ENCODE data around the gene ATP5F1B. TPM values are rescaled to one million over a fixed set of nuclear protein-coding genes. Genes with fewer than 3 reads are reported as not detected.
"Not testable (repeated sequence)": the region's sequence is repeated elsewhere in the genome, so short reads cannot be mapped to it uniquely, and the experiment has no call there.

ATP5F1B gene
- total RNA-seq = 633 and 660 TPM in 2 replicates

DNA sequence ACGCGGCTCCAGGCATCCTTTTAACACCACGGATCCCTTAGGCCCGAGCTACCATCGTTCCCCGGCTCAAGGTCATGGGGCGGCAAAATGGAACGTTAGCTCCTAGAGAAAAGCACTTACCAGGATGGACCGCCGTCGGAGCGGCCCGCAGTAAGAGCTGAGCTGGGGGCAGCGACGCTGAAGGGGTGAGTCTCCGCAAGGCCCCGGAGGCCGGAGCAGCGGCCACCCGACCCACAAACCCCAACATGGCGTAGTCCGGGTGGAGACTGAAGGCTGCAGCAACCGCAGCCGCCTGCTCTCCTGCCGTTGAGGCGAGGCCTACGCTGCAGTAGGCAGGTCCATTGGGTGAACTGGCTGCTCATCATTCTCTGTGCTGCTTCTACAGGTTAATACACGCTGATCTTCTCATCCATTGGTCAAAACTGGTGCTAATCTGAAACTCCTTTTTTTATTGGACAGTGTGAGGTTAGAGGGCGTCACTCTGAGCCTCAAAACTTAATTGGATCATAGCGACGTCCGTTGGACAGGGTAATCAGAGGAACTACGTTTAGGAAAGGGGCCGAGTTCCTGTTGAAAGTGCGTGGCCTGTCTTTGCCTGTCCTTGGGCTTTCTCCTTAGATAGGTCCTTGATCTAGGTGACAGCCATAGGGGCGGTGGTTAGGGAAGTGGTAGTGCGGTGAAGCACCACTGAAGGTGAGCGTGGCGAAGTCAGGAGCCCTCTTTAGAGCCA, at the start of gene ATP5F1B:
ATP5F1B (minus strand) TSS at position 268 of the 730 bp plus-strand sequence; CDS start at position 247, 21 bp downstream.
- peak; percentile 100 for DNase-seq (ENCODE audit: low read depth, low spot score)

DNA sequence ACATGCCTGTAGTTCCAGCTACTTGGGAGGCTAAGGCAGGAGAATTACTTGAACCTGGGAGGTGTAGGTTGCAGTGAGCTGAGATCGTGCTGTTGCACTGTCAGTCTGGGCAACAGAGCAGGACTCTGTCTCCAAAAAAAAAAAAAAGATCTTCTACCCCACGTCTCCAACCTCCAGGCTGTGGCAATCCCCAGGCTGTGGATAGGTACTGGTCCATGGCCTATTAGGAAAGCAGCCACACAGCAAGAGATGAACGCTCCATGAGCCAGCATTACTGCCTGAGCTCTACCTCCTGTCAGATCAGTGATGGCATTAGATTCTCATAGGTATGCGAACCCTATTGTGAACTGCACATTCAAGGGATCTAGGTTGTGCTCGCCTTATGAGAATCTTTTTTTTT, 48.4 kb upstream of the ATP5F1B start:
- no peak for DNase-seq (ENCODE audit: low read depth, low spot score)

DNA sequence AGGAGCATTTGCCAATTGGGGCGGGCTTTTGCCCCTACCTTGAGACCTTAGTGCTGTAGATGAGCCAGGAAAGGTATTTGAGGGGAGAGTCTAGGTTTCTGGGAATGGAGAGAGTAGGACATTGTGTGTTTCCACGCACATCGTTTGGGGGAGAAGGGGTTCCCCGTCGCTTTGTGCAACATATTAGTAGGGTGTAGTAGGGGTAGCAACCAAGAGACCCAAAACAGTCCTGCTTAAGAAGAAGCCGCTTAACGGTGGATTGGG, 43.0 kb upstream of the ATP5F1B start:
- DNase-seq (ENCODE audit: low read depth, low spot score) = no peak

DNA sequence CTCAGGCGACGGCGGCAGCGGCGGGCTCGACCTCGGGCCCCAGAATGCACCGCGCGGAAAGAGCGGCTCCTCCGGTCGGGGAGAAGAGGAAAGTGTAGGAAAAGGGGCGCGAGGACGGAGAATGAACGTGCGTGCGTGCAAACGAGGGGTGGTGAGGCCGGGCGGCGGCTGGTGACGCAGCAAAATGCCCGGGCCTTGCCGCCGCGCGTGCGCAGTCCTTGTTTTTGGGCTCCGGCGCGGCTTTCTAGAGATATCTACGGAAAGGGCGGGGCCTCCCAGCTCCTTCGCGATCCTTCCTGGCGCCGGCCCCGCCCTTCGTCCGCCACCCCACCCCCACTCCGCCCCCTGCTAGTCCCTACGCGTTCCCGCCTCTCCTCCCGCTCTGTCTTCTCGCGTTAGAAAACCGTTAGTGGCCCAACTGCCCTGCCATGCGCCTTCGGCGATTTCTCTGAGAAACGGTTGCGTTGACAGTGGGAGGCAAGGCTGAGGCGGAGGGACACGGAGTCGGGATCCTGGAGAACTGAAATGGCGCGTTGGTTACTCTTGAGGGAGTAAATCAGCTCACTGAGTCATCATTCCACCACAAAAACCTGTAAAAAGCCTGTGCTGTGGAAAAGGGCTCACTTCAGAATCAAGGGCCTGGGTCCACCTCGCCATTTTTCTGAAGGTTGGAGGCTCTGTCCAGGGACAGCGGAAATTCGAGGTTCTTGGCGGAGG, 42.5 kb upstream of the ATP5F1B start, which contains the start of gene PTGES3:
PTGES3 (minus strand) TSS at position 156 of the 717 bp plus-strand sequence. CDS start 285 bp downstream, outside the sequence.
- peak; percentile 91 for DNase-seq (ENCODE audit: low read depth, low spot score)

DNA sequence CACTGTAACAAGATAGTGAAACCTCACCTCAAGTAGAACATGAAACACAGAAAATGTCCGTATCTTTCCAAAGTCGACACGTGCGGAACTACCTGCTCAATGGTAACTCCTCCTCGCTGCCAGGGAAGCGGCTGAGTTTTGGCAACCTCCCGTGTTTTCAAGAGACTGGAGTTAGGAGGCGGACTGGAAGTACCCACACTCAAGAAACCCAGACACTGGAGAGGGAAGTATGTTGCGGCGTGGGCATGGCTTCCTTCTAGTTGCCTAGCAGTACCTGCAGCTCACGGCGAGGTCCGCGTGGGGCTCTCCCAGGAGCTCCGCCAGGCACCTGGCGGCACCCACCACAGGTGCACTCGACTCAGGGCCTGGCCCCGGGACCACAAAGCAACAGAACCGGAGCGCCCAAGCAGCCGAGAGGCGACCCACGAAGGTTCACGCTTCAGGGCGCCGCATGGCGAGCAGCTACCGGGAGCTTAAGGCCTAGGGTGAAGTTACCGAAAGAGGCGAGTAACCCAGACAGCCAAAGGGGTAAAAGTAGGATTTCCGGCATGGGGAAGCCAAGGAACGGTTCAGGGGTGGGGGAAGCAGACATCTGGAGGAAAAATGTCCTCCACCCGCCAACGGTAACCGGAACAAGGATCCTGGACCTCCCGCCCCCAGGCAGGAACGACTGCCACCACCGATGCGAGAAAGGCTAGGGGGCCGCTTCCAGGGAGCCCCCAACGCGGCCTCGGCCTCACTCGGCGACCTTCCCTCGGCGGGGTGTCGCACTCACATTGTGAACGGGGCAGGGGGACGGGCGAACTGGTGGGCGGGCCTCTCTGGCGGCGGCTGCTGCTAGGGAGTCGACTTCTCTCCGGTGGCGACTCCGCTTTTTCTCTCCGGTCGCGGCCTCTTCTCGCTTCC, 41.7 kb upstream of the ATP5F1B start:
- no peak for DNase-seq (ENCODE audit: low read depth, low spot score)

DNA sequence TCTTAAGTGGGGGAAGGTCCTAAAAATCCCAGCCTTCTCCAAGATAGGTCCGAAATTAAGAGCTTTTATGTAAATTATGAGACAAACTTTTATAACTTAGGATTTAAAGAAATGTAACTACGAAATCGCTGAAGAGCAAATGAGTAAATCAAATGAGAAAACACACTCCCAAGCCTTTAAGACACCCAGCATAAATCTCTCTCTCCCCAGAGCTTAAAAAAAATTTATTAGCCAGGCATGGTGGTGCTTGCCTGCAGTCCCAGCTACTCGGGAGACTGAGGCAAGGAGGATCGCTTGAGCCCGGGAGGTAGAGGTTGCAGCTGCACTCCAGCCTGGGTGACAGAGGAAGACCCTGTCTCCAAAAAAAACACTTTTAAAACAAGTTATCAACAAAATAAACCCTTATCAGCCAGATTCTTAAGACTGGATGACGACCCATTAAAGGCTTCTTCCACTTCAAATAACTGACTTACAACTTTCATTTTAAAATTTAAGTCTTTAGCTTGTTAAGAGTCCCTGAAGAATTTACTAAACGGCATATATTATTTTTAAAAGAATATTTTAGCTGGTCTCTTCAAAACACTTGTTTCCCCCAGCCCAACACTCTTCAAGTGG, 39.1 kb upstream of the ATP5F1B start:
- DNase-seq (ENCODE audit: low read depth, low spot score) = no peak

DNA sequence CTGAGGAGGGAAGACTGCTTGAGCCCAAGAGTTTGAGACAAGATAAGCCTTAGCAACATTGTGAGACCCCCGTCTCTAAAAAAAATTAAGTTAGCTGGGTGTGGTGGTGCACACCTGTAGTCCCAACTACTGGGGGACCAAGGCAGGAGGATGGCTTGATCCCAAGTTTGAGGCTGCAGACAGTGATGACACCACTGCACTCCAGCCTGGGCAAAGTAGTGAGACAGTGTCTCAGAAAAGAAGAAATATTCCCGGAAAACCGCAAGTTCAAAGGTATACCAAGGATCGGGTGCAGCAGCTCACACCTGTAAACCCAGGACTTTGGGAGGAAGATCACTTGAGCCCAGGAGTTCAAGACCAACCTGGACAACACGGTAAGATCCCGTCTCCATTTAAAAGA, 36.5 kb upstream of the ATP5F1B start:
- DNase-seq (ENCODE audit: low read depth, low spot score) = no peak

DNA sequence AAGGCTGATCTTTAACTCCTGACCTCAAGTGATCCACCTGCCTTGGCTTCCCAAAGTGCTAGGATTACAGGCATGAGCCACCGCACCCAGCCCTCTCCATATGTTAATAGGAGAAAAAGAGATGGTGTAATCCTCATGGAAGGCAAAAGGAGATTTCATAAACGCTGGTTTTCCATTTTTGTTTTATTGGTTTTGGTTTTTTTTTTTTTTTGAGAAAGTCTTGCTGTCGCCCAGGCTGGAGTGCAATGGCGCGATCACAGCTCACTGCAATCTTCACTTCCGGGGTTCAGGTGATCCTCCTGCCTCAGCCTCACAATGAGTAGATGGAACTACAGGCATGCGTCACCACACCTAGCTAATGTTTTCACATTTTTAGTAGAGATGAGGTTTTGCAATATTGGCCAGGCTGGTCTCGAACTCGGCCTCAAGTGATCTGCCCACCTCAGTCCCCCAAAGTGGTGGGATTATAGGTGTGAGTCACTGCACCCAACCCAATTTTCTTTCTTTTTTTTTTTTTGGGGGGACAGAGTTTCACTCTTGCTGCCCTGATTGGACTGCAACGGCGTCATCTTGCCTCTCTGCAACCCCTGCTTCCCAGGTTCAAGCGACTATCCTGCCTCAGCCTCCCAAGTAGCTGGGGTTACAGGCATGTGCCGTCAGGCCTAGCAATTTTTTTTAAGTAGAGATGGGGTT, 34.2 kb upstream of the ATP5F1B start:
- DNase-seq (ENCODE audit: low read depth, low spot score) = no peak

DNA sequence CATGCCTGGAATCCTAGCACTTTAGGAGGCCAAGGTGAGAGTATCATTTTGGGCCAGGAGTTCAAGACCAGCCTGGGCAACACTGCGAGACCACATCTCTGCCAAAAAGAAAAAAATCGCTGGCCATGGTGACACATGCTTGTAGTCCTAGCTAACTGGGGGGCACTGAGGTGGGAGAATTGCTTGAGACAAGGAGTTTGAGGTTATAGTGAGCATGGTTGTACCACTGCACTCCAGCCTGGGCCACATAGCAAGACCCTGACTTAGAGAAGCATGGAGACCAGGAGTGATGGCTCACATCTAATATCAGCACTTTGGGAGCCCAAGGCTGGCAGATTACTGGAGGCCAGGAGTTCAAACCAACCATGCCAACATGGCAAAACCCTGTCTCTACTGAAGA, 33.1 kb upstream of the ATP5F1B start:
- DNase-seq (ENCODE audit: low read depth, low spot score) = no peak

DNA sequence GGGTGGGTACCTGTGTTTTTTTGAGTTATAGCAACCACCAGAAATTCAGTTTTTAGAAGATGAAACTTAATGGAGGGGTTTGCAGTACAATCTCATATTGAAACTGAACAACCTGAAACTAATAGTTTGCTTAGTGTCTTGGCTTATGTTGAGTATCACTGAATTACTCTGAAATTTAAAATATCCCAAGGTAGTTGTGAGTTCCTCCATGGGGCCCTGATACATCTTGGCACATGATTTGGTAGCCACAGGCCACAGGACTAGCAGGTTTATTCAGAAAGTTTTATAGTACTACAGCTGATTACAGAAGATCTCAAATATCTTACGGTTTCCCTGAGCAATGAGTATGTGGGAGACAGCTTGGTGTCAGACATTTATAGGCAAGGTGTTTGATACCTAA, 31.9 kb upstream of the ATP5F1B start:
- DNase-seq (ENCODE audit: low read depth, low spot score) = no peak

DNA sequence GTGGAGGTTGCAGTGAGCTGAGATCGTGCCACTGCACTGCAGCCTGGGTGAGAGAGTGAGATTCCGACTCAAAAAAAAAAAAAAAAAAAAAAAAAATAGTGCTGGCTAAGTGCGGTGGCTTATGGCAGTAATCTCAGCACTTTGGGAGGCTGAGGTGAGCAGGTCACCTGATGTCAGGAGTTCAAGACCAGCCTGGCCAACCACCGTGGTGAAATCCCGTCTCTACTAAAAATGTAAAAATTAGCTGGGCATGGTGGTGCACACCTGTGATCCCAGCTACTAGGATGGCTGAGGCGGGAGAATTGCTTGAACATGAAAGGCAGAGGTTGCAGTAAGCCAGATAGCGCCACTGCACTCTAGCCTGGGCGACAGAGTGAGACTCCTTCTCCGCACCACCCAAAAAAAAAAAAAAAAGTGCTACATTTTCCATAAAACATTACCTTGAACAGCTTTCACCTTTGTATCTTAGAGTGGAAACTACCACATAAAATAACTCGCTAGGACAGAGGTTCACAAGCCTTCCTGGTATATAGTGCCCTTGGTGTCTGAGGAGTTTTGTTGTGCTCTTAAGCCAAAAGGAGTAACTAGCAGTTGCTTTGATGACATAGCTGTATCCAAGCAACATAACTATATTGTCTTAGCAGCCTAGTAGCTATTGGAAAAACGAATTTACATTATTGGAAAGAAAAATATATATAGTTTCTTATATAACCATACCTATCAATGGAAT, 31.2 kb upstream of the ATP5F1B start:
- DNase-seq (ENCODE audit: low read depth, low spot score) = no peak

DNA sequence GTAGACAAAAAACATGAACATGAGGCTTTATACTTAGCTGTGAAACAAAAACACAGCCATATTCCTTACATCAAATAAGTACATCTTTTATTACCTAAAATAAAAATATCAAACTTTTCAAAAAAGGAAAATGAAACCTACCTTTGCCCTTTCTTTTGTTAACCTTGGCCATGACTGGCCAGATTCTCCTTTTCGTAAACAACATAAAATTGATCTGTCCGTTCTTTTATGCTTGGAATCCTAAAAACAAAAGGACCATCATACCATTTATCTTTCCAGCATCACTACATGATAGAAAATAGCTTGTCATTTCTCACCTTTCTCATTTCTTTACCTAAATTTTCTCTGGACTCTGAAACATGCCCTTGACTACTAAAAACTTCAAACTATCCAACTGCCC, 25.8 kb upstream of the ATP5F1B start:
- no peak for DNase-seq (ENCODE audit: low read depth, low spot score)

DNA sequence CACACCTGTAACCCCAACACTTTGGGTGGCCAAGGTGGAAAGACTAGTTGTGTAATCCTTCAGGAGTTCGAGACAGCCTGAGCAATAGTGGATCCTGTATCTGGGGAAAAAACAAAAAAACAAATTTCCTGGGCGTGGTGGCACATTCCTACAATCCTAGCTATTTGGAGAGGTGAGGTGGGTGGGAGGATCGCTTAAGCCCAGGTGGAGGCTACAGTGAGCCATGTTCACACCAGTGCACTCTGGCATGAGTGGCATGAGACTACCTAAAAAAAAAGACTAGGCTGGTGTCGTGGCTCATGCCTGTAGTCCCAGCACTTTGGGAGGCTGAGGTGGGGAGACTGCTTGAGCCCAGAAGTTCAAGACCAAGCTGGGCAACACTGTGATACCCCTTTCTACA, 25.1 kb upstream of the ATP5F1B start:
- DNase-seq (ENCODE audit: low read depth, low spot score) = no peak

DNA sequence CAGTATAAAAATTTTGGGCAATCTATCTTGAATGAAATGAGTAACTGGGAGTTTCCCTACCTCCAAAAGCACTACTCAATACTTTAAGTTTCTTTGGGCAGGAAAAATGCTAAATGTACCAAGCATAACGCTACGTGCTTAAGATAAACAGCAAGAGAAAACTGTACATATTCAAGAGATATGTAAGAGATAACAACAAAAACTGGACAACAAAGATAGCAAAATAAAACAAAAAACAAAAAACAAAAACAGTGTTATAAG, 22.3 kb upstream of the ATP5F1B start:
- no peak for DNase-seq (ENCODE audit: low read depth, low spot score)

DNA sequence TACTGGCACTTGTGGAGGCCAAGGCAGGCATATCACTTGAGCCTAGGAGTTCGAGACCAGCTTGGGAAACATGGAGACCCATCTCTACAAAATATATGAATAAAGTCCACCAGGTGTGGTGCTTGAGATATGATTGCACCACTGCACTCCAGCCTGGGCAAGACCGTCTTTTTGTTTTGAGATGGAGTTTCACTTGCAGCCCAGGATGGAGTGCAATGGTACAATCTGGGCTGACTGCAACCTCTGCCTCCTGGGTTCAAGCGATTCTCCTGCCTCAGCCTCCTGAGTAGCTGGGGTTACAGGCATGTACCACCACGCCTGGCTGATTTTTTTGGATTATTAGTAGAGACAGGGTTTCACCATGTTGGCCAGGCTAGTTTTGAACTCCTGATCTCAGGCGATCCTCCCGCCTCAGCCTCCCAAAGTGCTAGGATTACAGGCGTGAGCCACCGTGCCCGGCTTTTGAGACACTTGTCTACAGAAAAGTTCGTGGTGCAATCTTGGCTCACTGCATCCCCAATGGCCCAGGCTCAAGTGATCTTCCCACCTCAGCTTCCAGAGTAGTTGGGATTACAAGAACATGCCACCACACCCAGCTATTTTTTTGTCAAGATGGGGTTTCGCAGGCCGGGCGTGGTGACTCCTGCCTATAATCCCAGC, 16.3 kb upstream of the ATP5F1B start:
- DNase-seq (ENCODE audit: low read depth, low spot score) = no peak

DNA sequence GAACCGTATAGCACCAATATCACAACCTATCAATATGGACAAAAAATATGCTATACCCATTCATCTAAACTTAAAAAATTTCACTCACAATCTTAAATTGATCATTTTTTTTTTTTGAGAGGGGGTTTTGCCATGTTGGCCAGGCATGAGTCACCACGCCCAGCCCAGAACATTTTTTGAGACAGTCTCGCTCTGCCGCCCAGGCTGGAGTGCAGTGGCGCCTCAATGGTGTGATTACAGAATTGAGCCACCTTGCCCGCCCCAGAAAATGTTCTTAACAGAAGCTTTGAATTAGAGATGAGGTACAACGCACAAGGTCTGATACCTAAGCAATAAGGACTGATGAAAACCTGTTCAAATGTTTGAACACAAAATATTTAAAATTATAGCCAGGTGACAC, 15.8 kb upstream of the ATP5F1B start:
- no peak for DNase-seq (ENCODE audit: low read depth, low spot score)

DNA sequence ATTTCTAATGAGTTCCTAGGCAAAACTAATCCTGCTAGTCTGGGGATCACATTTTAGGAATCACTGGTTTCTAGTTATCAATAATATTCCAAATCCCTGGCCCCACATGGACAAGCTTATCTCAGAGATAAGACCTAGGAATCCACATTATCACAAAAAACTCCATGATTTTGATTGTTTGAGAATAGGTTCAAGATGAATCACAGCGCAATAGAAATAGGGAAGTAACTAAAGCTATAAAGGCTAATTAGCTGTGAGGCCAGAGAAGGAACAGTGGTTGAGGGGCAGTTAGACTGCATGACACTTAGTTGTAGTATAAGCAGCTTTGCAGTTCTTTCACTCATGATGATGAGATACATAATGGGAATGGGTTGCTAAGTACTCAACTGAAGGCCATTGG, 13.1 kb upstream of the ATP5F1B start:
- DNase-seq (ENCODE audit: low read depth, low spot score) = no peak

DNA sequence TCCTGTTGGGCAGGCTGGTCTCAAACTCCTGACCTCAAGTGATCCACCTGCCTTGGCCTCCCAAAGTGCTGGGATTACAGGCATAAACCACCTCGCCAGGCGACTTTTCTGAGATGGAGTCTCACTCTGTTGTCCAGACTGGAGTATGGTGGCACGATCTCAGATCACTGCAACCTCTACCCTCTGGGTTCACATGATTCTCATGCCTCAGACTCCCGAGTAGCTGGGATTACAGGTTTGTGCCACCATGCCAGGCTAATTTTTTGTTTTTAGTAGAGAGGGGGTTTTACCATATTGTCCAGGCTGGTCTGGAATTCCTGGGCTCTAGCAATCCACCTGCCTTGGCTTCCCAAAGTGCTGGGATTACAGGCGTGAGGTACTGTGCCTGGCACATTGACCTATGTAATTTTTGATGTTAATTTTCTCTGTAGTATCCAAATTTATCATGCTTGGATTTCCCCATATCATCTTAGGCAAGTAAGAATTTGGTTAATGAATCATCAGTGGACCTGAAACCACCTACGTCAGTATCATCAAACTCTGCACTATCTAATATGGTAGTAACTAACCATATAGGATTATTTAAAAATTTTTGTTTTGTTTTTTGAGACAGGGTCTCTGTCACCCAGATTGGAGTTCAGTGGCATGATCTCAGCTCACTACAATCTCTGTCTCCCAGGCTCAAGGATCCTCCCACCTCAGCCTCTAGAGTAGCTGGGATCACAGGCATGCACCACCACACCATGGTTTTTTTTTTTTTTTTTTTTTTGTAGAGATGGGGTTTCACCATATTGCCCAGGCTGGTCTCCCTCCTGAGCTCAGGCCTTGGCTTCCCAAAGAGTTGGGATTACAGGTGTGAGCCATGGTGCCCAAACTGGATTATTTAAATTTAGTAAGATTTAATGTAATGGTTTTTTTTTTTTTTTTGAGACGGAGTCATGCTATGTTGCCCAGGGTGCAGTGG, 11.9 kb upstream of the ATP5F1B start:
- no peak for DNase-seq (ENCODE audit: low read depth, low spot score)

DNA sequence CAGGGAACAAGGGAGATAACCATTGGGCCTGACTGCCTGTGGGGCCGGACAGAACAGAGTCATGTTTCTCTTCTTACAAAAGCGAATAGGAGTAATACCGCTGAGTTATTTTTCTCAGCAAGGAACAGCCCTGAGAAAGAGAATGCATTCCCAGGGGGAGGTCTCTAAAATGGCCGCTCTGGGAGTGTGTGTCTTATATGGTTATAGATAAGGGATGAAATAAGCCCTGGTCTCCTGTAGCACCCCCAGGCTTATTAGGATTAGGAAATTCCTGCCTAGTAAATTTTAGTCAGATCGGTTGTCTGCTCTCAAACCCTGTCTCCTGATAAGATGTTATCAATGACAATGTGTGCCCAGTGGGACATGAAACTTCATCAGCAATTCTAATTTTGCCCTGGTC, 8.0 kb upstream of the ATP5F1B start:
- not testable (repeated sequence) for DNase-seq (ENCODE audit: low read depth, low spot score)

Measured in pulmonary artery endothelial cell (primary cell).